Sigmoid colon (tissue), 4 donors: Measurements from ENCODE around the gene PHF21A.

Source experiments
- EP300 ChIP-seq, 4 donors: sonication (generic); formaldehyde crosslinking; IDR thresholded peaks; one replicate each; pipeline ENCODE4 v1.6.1; 2017; ENCODE audit warnings: antibody characterized with exemption in 4 of 4
- POLR2AphosphoS5 ChIP-seq, 4 donors: sonication (generic); formaldehyde crosslinking; IDR thresholded peaks; one replicate each; pipeline ENCODE4 v1.6.1; 2017; ENCODE audit warnings: antibody characterized with exemption in 4 of 4
- TF ChIP-seq, protein P1 (sequence below), 4 experiments: fragments of 450-650 bp in 3 of 4; fragments of 200-600 bp in 1 of 4; IDR thresholded peaks; one replicate each; pipeline ENCODE4 v1.5.1; 2016 to 2019; ENCODE audit warnings: antibody characterized with exemption in 4 of 4, mild to moderate bottlenecking in 3 of 4, moderate library complexity in 2 of 4

GRCh38 chr11:46114961-46115360 lies 6.3 kb downstream of the PHF21A start:
- TF ChIP-seq, protein P1, sequence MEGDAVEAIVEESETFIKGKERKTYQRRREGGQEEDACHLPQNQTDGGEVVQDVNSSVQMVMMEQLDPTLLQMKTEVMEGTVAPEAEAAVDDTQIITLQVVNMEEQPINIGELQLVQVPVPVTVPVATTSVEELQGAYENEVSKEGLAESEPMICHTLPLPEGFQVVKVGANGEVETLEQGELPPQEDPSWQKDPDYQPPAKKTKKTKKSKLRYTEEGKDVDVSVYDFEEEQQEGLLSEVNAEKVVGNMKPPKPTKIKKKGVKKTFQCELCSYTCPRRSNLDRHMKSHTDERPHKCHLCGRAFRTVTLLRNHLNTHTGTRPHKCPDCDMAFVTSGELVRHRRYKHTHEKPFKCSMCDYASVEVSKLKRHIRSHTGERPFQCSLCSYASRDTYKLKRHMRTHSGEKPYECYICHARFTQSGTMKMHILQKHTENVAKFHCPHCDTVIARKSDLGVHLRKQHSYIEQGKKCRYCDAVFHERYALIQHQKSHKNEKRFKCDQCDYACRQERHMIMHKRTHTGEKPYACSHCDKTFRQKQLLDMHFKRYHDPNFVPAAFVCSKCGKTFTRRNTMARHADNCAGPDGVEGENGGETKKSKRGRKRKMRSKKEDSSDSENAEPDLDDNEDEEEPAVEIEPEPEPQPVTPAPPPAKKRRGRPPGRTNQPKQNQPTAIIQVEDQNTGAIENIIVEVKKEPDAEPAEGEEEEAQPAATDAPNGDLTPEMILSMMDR (IDR thresholded peaks at IDR 0.05): no peak
- TF ChIP-seq EP300 (IDR thresholded peaks at IDR 0.05): no peak
- no peak for TF ChIP-seq POLR2AphosphoS5 (IDR thresholded peaks at IDR 0.05)
